ENCODE measurements around the gene NMS.
A peak's percentile ranks its signal among the peaks of the same experiment; 100 is the strongest.
"Not testable (repeated sequence)": the region's sequence is repeated elsewhere in the genome, so short reads cannot be mapped to it uniquely, and the experiment has no call there.

Gene NMS

GRCh38 chr2:100451734-100452133, 18.5 kb upstream of the NMS start:
- in situ Hi-C loops (cut with MboI; ENCODE audit: low sequenced_read_pairs) = no loop called here
- Histone ChIP-seq H3K4me1 (no peaks in the 10 kb centered on the region), H3K36me3 (replicated peaks) (no peaks in the 10 kb centered on the region), H3K27me3 (ENCODE audit: low read depth) (no peaks in the 10 kb centered on the region), H3K4me3 (no peak overlapping the region), H3K9me3 (peaks cover 3% of the 10 kb centered on the region; the same call in 1 of the 2 replicates)
- DNase-seq (ENCODE audit: low spot score in 2 of 2) = no peak

DNA sequence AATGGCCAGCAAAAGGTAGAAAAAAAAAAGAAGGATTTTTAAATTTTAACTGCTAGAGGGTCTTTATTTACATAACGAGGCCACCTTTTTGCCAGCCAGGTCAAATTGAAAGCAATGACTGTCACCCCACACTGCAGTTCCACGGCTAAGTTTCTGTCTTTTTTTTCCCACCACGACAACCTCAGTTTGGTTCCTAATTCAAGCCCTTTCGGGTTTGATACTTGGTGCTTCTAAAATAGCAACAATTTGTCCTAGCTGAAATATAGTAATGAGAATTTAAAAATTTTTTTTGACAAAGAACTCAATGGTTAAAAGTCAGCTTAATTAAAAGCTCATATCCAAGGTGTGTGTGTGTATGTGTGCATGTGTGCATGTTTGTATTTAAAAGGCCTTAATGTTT, 16.4 kb upstream of the NMS start:
- no peak for DNase-seq (ENCODE audit: low spot score in 2 of 2)
- H3K4me3 ChIP-seq = no peak overlapping the region
- no peaks in the 10 kb centered on the region for H3K36me3 ChIP-seq (replicated peaks)
- H3K27me3 ChIP-seq (ENCODE audit: low read depth) = no peaks in the 10 kb centered on the region
- H3K4me1 ChIP-seq = no peaks in the 10 kb centered on the region
- H3K9me3 ChIP-seq = peaks cover 11% of the 10 kb centered on the region
- in situ Hi-C loops (cut with MboI; ENCODE audit: low sequenced_read_pairs) = no loop called here

DNA sequence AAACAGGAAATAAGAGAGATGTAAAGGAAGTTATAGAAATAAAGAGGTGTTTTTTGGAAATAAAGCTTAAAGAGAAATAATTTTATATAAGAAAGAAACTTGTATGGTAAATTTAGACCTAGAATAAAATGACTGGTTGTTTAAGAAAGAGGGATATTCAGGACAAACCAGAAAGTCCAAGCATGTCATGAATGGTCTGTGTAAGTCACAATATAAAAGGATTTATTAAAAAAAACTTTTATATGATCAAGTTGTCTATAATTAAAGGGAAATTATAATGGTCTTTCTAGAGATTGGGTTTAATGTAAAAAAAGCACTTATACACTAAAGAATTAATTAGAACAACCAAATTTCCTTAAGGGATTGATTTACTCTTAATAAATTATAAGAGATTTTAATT, 13.9 kb upstream of the NMS start:
- H3K4me1 ChIP-seq; H3K27me3 ChIP-seq (ENCODE audit: low read depth); H3K4me3 ChIP-seq; H3K36me3 ChIP-seq (replicated peaks); in situ Hi-C loops (cut with MboI; ENCODE audit: low sequenced_read_pairs); DNase-seq (ENCODE audit: low spot score in 2 of 2): not testable (repeated sequence)
- peaks cover 11% of the 10 kb centered on the region for H3K9me3 ChIP-seq

DNA sequence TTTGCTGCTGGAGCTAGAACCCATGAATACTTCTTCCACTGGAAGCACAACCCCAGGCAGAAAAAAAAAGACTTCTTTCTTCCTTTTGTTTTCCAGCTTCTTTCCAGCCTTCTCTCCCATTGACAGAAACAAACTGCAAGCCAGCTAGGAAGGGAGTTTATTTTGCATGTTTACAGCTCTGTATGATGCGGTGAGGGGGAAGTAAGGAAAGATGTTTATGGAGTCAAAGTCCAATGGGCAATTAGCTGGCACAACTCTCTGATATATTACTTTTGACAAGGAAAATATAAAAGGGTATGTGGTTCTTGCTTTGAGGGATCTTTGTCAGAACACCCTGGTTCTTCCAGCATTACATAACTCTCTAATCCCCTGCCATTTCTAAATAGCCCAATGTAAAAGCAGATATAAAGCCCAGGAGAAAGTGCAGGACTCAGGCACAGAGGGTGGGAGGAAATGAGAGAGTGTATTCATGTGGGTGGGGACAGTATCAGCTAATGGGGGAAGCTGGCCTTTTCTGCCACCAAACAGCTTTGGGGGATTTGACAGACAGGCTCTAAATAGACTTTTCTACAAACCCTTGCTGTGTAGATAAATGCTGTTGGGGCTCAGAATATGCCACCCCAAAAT, 9.3 kb upstream of the NMS start:
- H3K4me1 ChIP-seq = no peaks in the 10 kb centered on the region
- peaks cover 9% of the 10 kb centered on the region; the same call in 1 of the 2 replicates for H3K9me3 ChIP-seq
- in situ Hi-C loops (cut with MboI; ENCODE audit: low sequenced_read_pairs) = no loop called here
- DNase-seq (ENCODE audit: low spot score in 2 of 2) = no peak
- no peak overlapping the region for H3K4me3 ChIP-seq
- no peaks in the 10 kb centered on the region for H3K27me3 ChIP-seq (ENCODE audit: low read depth)
- H3K36me3 ChIP-seq (replicated peaks) = no peaks in the 10 kb centered on the region

DNA sequence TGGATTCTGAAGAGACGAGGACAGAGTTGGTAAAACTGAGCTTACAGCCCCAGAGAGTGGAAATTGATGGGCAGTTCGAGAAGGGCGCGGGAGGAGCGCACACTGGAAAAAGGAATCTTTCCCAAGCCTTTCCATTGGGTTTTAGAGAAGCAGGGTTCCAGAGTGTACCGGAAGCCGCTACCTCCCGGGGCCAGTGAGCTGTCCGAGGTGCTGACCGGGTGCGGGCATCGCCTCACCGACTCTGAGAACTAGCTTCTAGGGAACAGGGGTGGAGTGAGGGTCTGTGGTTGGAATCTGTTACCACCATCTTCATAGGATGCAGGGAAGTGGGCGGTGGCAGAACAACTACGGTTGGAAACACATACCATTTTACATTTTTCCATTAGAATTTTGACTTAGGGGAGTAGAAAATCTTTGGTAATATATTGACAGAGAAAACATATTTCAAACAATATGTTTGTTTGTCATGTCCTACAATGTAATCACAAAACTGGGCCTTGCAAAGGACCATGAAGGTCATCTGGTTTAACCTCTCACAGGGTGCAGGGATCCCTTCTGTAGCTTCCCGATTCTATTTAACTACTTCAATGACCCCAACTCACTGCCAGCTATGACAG, 724 bp downstream of the NMS start:
- in situ Hi-C loops (cut with MboI; ENCODE audit: low sequenced_read_pairs) = no loop called here
- Histone ChIP-seq H3K27me3 (ENCODE audit: low read depth) (no peaks in the 10 kb centered on the region), H3K4me3 (no peak overlapping the region), H3K4me1 (no peaks in the 10 kb centered on the region), H3K9me3 (no peaks in the 10 kb centered on the region), H3K36me3 (replicated peaks) (no peaks in the 10 kb centered on the region)
- peak; percentile 15 to 76 for DNase-seq (ENCODE audit: low spot score in 2 of 2)

DNA sequence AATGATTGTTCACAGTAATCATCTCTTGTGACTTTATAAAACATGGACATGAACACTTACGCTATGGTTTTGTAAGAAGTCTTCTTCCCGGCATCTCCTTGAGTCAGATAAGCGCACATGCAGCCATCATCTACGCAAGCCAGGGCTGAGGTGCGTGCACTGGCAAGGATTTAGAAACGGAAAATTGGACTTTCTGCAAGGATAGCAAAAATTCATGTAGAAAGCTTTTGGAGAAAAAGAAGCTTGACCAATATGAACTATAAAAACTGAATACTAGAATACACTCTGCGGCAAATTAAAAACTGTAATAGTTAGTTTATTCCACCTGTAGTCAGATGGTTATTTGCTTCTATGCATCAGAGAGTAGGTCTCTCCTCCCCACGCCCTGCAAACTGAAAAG, 6.3 kb downstream of the NMS start:
- DNase-seq (ENCODE audit: low spot score in 2 of 2) = no peak
- Histone ChIP-seq H3K4me1 (no peaks in the 10 kb centered on the region), H3K36me3 (replicated peaks) (no peaks in the 10 kb centered on the region), H3K27me3 (ENCODE audit: low read depth) (no peaks in the 10 kb centered on the region), H3K9me3 (no peaks in the 10 kb centered on the region), H3K4me3 (no peak overlapping the region)
- in situ Hi-C loops (cut with MboI; ENCODE audit: low sequenced_read_pairs) = no loop called here

GRCh38 chr2:100482741-100483140, 12.5 kb downstream of the NMS start:
- Histone ChIP-seq H3K27me3 (ENCODE audit: low read depth) (no peaks in the 10 kb centered on the region), H3K4me3 (no peak overlapping the region), H3K4me1 (no peaks in the 10 kb centered on the region), H3K36me3 (replicated peaks) (no peaks in the 10 kb centered on the region), H3K9me3 (no peaks in the 10 kb centered on the region)
- in situ Hi-C loops (cut with MboI; ENCODE audit: low sequenced_read_pairs) = no loop called here
- peak in 1 of 2 experiments; percentile 18 for DNase-seq (ENCODE audit: low spot score in 2 of 2)

DNA sequence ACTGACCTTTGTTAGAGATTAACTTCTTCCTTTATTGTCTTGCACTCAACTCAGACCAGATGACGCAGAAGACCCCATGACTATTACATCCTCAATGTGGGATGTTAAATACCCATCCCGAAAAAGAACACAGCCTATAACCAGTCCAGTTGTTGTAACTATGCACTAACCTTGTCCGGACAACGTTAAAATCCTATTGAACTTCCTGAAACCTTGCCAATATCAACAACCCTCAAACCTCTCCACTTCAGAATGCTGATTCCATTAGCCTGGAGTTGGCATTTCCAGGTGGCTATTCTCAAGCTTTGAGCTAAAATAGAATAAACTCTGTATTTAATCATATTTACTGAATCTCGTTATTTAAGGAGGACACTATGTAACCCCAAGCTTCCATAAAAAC, 13.6 kb downstream of the NMS start:
- in situ Hi-C loops (cut with MboI; ENCODE audit: low sequenced_read_pairs) = no loop called here
- Histone ChIP-seq H3K27me3 (ENCODE audit: low read depth) (no peaks in the 10 kb centered on the region), H3K4me1 (no peaks in the 10 kb centered on the region), H3K9me3 (no peaks in the 10 kb centered on the region), H3K4me3 (no peak overlapping the region), H3K36me3 (replicated peaks) (no peaks in the 10 kb centered on the region)
- no peak for DNase-seq (ENCODE audit: low spot score in 2 of 2)

- H3K27me3 ChIP-seq (ENCODE audit: low read depth) = no peaks in the 10 kb centered on the region
- in situ Hi-C loops (cut with MboI; ENCODE audit: low sequenced_read_pairs) = no loop called here
- no peaks in the 10 kb centered on the region for H3K4me1 ChIP-seq
- no peaks in the 10 kb centered on the region for H3K9me3 ChIP-seq
- no peak for DNase-seq (ENCODE audit: low spot score in 2 of 2)
- no peaks in the 10 kb centered on the region for H3K36me3 ChIP-seq (replicated peaks)
- no peak overlapping the region for H3K4me3 ChIP-seq
Measured at GRCh38 chr2:100484390-100484789, 14.1 kb downstream of the NMS start.

GRCh38 chr2:100485396-100485795, 15.1 kb downstream of the NMS start:
- Histone ChIP-seq H3K4me3 (no peak overlapping the region), H3K36me3 (replicated peaks) (no peaks in the 10 kb centered on the region), H3K4me1 (no peaks in the 10 kb centered on the region), H3K27me3 (ENCODE audit: low read depth) (no peaks in the 10 kb centered on the region), H3K9me3 (no peaks in the 10 kb centered on the region)
- in situ Hi-C loops (cut with MboI; ENCODE audit: low sequenced_read_pairs) = no loop called here
- no peak for DNase-seq (ENCODE audit: low spot score in 2 of 2)

DNA sequence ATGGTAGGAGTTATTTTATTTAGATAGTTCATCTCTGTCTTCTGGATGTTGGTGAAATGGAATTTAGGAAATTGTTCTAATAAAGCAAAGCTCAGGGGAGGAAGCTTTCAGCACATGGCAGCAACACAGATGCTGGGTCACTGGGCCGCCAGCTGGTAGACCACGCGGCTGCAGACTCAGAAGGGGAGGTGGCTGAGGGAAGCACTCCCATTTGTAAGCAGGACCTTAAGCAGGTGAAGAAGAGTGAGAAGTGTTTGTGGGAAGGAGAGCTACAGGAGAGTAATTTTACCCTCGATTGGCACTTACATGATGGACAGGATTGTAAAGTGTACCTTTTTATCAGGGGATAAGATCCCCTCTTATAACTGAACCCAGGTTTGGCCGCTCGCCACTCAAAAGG, 24.4 kb downstream of the NMS start:
- Histone ChIP-seq H3K27me3 (ENCODE audit: low read depth) (no peaks in the 10 kb centered on the region), H3K36me3 (replicated peaks) (no peaks in the 10 kb centered on the region), H3K4me1 (no peaks in the 10 kb centered on the region), H3K9me3 (no peaks in the 10 kb centered on the region), H3K4me3 (no peak overlapping the region)
- DNase-seq (ENCODE audit: low spot score in 2 of 2) = no peak
- in situ Hi-C loops (cut with MboI; ENCODE audit: low sequenced_read_pairs) = no loop called here

GRCh38 chr2:100502782-100503181, 32.5 kb downstream of the NMS start:
- H3K36me3 ChIP-seq (replicated peaks) = no peaks in the 10 kb centered on the region
- no peak for DNase-seq (ENCODE audit: low spot score in 2 of 2)
- H3K4me1 ChIP-seq = no peaks in the 10 kb centered on the region
- no peak overlapping the region for H3K4me3 ChIP-seq
- H3K9me3 ChIP-seq = no peaks in the 10 kb centered on the region; the same call in 1 of the 2 replicates
- in situ Hi-C loops (cut with MboI; ENCODE audit: low sequenced_read_pairs) = no loop called here
- no peaks in the 10 kb centered on the region for H3K27me3 ChIP-seq (ENCODE audit: low read depth)

DNA sequence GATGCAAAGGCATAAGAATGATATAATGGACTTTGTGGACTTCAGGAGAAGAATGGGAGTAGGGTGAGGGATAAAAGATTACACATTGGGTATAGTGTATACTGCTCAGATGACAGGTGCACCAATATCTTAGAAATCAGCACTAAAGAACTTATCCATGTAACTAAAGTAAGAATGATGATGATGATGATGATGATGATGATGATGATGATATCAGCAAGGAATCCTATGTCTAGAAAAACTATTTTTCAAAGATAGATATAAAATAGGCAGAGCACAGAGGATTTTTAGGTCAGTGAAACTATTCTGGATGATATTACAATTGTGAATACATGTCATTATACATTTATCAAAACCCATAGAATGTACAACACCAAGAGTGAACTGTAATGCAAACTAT, 34.3 kb downstream of the NMS start:
- no peak overlapping the region for H3K4me3 ChIP-seq
- H3K27me3 ChIP-seq (ENCODE audit: low read depth) = no peaks in the 10 kb centered on the region
- H3K36me3 ChIP-seq (replicated peaks) = no peaks in the 10 kb centered on the region
- H3K4me1 ChIP-seq = no peaks in the 10 kb centered on the region
- no peak for DNase-seq (ENCODE audit: low spot score in 2 of 2)
- H3K9me3 ChIP-seq = no peaks in the 10 kb centered on the region; the same call in 1 of the 2 replicates
- in situ Hi-C loops (cut with MboI; ENCODE audit: low sequenced_read_pairs) = no loop called here

GRCh38 chr2:100509066-100509465, 38.8 kb downstream of the NMS start:
- in situ Hi-C loops (cut with MboI; ENCODE audit: low sequenced_read_pairs) = no loop called here
- DNase-seq (ENCODE audit: low spot score in 2 of 2) = no peak
- Histone ChIP-seq H3K4me3 (no peak overlapping the region), H3K4me1 (no peaks in the 10 kb centered on the region), H3K9me3 (no peaks in the 10 kb centered on the region; the same call in 1 of the 2 replicates), H3K27me3 (ENCODE audit: low read depth) (no peaks in the 10 kb centered on the region), H3K36me3 (replicated peaks) (no peaks in the 10 kb centered on the region)

- in situ Hi-C loops (cut with MboI; ENCODE audit: low sequenced_read_pairs) = no loop called here
- H3K36me3 ChIP-seq (replicated peaks) = no peaks in the 10 kb centered on the region
- no peak overlapping the region for H3K4me3 ChIP-seq
- no peaks in the 10 kb centered on the region for H3K9me3 ChIP-seq
- no peak for DNase-seq (ENCODE audit: low spot score in 2 of 2)
- H3K27me3 ChIP-seq (ENCODE audit: low read depth) = no peaks in the 10 kb centered on the region
- no peaks in the 10 kb centered on the region for H3K4me1 ChIP-seq
Measured at GRCh38 chr2:100513650-100514049, 43.4 kb downstream of the NMS start.
